KMS-11 (cell line): Measurements from ENCODE around the gene ABAT.

ENCODE experiments used
- H2AFZ ChIP-seq: fragments of 200-600 bp; sonication (generic); 2 replicates; pipeline ENCODE4 v1.6.1; 2016; ENCODE audit warnings: antibody characterized with exemption, mixed run types, low read depth
- H3K27ac ChIP-seq: fragments of 200-600 bp; sonication (generic); 2 replicates; pipeline ENCODE4 v1.6.1; 2016; ENCODE audit warnings: mild to moderate bottlenecking, mixed run types
- H3K27me3 ChIP-seq: fragments of 200-600 bp; sonication (generic); 2 replicates; pipeline ENCODE4 v1.6.1; 2017; ENCODE audit warnings: mild to moderate bottlenecking, low read depth, mixed run types, moderate library complexity; ENCODE audit not compliant: insufficient read depth
- H3K36me3 ChIP-seq: fragments of 200-600 bp; sonication (generic); 2 replicates; pipeline ENCODE4 v1.6.1; 2017; ENCODE audit warnings: mild to moderate bottlenecking, mixed run types; ENCODE audit not compliant: insufficient read depth
- H3K4me1 ChIP-seq: fragments of 200-600 bp; sonication (generic); 2 replicates; pipeline ENCODE4 v1.6.1; 2016; ENCODE audit warnings: mild to moderate bottlenecking, low read depth, mixed run types; ENCODE audit not compliant: poor library complexity, severe bottlenecking
- H3K4me2 ChIP-seq: fragments of 200-600 bp; sonication (generic); 2 replicates; pipeline ENCODE4 v1.7.0; 2016; ENCODE audit warnings: mild to moderate bottlenecking, mixed run types
- H3K4me3 ChIP-seq: fragments of 200-600 bp; sonication (generic); IDR thresholded peaks from 2 replicates; pipeline ENCODE4 v1.6.1; 2017; ENCODE audit warnings: low read depth, low read length, mixed read lengths; ENCODE audit not compliant: insufficient read depth
- H3K79me2 ChIP-seq: fragments of 200-600 bp; sonication (generic); 2 replicates; pipeline ENCODE4 v1.6.1; 2016; ENCODE audit warnings: low read depth, mixed run types; ENCODE audit not compliant: insufficient read depth
- H3K9ac ChIP-seq: fragments of 200-600 bp; sonication (generic); 2 replicates; pipeline ENCODE4 v1.6.1; 2016; ENCODE audit warnings: mild to moderate bottlenecking, mixed run types
- H4K20me1 ChIP-seq: fragments of 200-600 bp; sonication (generic); 2 replicates; pipeline ENCODE4 v1.6.1; 2016; ENCODE audit warnings: mild to moderate bottlenecking, mixed run types; ENCODE audit not compliant: insufficient read depth
- CTCF ChIP-seq: fragments of 200-600 bp; sonication (generic); conservative IDR thresholded peaks from 2 replicates; pipeline ENCODE4 v1.6.1; 2017; ENCODE audit warnings: low read depth, mild to moderate bottlenecking, antibody characterized with exemption, low read length, moderate library complexity, mixed read lengths

The ABAT gene

GRCh38 chr16:8819411-8820034 is 145.1 kb downstream of the ABAT start:
- Histone ChIP-seq H2AFZ (no peak overlapping the region), H3K27me3 (no peaks in the 10 kb centered on the region), H3K4me2 (no peak overlapping the region), H3K79me2 (peaks cover 4% of the 10 kb centered on the region; the same call in 1 of the 2 replicates), H3K27ac (no peak overlapping the region), H4K20me1 (no peaks in the 10 kb centered on the region), H3K9ac (no peak overlapping the region), H3K4me1 (peaks cover 24% of the 10 kb centered on the region), H3K36me3 (peaks cover 11% of the 10 kb centered on the region; the same call in 1 of the 2 replicates), H3K4me3 (no peak overlapping the region)
- TF ChIP-seq CTCF = no peak

GRCh38 chr16:8822403-8822802 is 148.0 kb downstream of the ABAT start:
- Histone ChIP-seq H3K4me3 (no peak overlapping the region), H3K79me2 (no peaks in the 10 kb centered on the region), H2AFZ (no peak overlapping the region), H3K4me2 (no peak overlapping the region), H4K20me1 (no peaks in the 10 kb centered on the region), H3K4me1 (peaks cover 2% of the 10 kb centered on the region), H3K27me3 (no peaks in the 10 kb centered on the region), H3K27ac (no peak overlapping the region), H3K36me3 (no peaks in the 10 kb centered on the region; the same call in 1 of the 2 replicates), H3K9ac (no peak overlapping the region)
- no peak for TF ChIP-seq CTCF

- Histone ChIP-seq H3K9ac (no peak overlapping the region), H3K36me3 (peaks cover 4% of the 10 kb centered on the region; the same call in 1 of the 2 replicates), H3K27ac (no peak overlapping the region), H2AFZ (no peak overlapping the region), H4K20me1 (no peaks in the 10 kb centered on the region), H3K4me1 (no peaks in the 10 kb centered on the region), H3K27me3 (no peaks in the 10 kb centered on the region), H3K79me2 (peaks cover 14% of the 10 kb centered on the region; the same call in 1 of the 2 replicates), H3K4me3 (no peak overlapping the region), H3K4me2 (no peak overlapping the region)
- TF ChIP-seq CTCF = no peak
These were observed 152.0 kb downstream of the ABAT start for GRCh38 chr16:8826278-8826879.

- TF ChIP-seq CTCF = no peak
- Histone ChIP-seq H3K36me3 (peaks cover 10% of the 10 kb centered on the region; the same call in 1 of the 2 replicates), H3K4me1 (no peaks in the 10 kb centered on the region), H3K27me3 (no peaks in the 10 kb centered on the region), H3K9ac (no peak overlapping the region), H3K79me2 (peaks cover 24% of the 10 kb centered on the region; the same call in 1 of the 2 replicates), H2AFZ (no peak overlapping the region), H3K4me2 (no peak overlapping the region), H3K27ac (no peak overlapping the region), H4K20me1 (no peaks in the 10 kb centered on the region), H3K4me3 (no peak overlapping the region)
These were observed 154.2 kb downstream of the ABAT start for GRCh38 chr16:8828541-8829165.
